GM12878 (cell line): Measurements from ENCODE around the gene GUCA2B. TPM values are rescaled to one million over a fixed set of nuclear protein-coding genes. Genes with fewer than 3 reads are reported as not detected.

Source experiments
- ATAC-seq: fragments of 200-7000 bp; cut with Tn5 transposase; 3 replicates; pipeline ENCODE4 v1.9.1; 2020; ENCODE audit warnings: mild to moderate bottlenecking, moderate library complexity
- BruUV-seq: library from RNA; stranded (reverse); fragments of 400-500 nt; replicated peaks from 2 replicates; lab custom pipeline; 2021; lab: Mats Ljungman, UMichigan
- CTCF ChIA-PET: fragments of 300-600 bp; sonication (Branson Sonifier 250); formaldehyde crosslinking; extraction: SDS; loops from one replicate; lab custom pipeline; 2021; ENCODE audit warnings: inconsistent platforms; lab: Yijun Ruan, JAX
- POLR2A ChIA-PET: fragments of 350-600 bp; formaldehyde crosslinking; extraction: SDS; loops from one replicate; lab custom pipeline; 2021; ENCODE audit warnings: inconsistent platforms; lab: Charles Lee
- RAD21 ChIA-PET: fragments of 300-600 bp; sonication (Branson Sonifier 250); formaldehyde crosslinking; loops from one replicate; lab custom pipeline; 2023; ENCODE audit warnings: antibody characterized with exemption; ENCODE audit not compliant: unreplicated experiment; lab: Charles Lee
- SMC1A ChIA-PET: fragments of 300-600 bp; sonication (Branson Sonifier 250); formaldehyde crosslinking; loops from one replicate; lab custom pipeline; 2023; ENCODE audit not compliant: unreplicated experiment, uncharacterized antibody; lab: Charles Lee
- DNase-seq: peaks from one replicate; pipeline ENCODE4 v3.0.0-alpha.2; 2011; ENCODE audit warnings: low read depth, low spot score
- FAIRE-seq: peaks from 3 replicates; lab custom pipeline; 2011; peaks lifted over from hg19 to GRCh38; lab: Jason Lieb, UNC
- H2AFZ ChIP-seq: 2 replicates; pipeline ENCODE4 v1.6.0; 2011; ENCODE audit warnings: low read depth, low read length, control low read depth; ENCODE audit not compliant: control insufficient read depth
- H3K27ac ChIP-seq: 2 replicates; pipeline ENCODE4 v1.5.1; 2011; ENCODE audit warnings: control low read depth; ENCODE audit not compliant: control insufficient read depth, insufficient read depth
- H3K27me3 ChIP-seq, 2 experiments: replicated peaks in 1 of 2; 2 replicates each; pipeline versions ENCODE4 v1.6.0 to v1.6.1; 2011; ENCODE audit warnings: low read length in 1 of 2; ENCODE audit not compliant: control insufficient read depth in 2 of 2, insufficient read depth in 2 of 2
- H3K36me3 ChIP-seq, 2 experiments: 2 replicates each; pipeline ENCODE4 v1.5.1; 2011; ENCODE audit warnings: low read length in 1 of 2; ENCODE audit not compliant: control insufficient read depth in 2 of 2, insufficient read depth in 2 of 2
- H3K4me1 ChIP-seq: 2 replicates; pipeline ENCODE4 v1.6.1; 2011; ENCODE audit warnings: mild to moderate bottlenecking, low read length, moderate library complexity, mixed read lengths; ENCODE audit not compliant: control insufficient read depth, insufficient read depth
- H3K4me2 ChIP-seq: 2 replicates; pipeline ENCODE4 v1.6.0; 2011; ENCODE audit warnings: control low read depth; ENCODE audit not compliant: control insufficient read depth, insufficient read depth
- H3K4me3 ChIP-seq: fragments of 200-600 bp; sonication (generic); 2 replicates; pipeline ENCODE4 v1.5.1; 2016
- H3K79me2 ChIP-seq: 2 replicates; pipeline ENCODE4 v1.6.0; 2011; ENCODE audit warnings: low read length; ENCODE audit not compliant: control insufficient read depth, insufficient read depth
- H3K9ac ChIP-seq: 2 replicates; pipeline ENCODE4 v1.8.0; 2011; ENCODE audit warnings: low read length, control low read depth, mixed read lengths; ENCODE audit not compliant: control insufficient read depth, insufficient read depth
- H3K9me3 ChIP-seq: replicated peaks from 3 replicates; pipeline ENCODE4 v1.5.1; 2011; ENCODE audit warnings: mild to moderate bottlenecking, low read length; ENCODE audit not compliant: control insufficient read depth, insufficient read depth
- H4K20me1 ChIP-seq: 2 replicates; pipeline ENCODE4 v1.6.0; 2011; ENCODE audit not compliant: control insufficient read depth, insufficient read depth
- ATF7 ChIP-seq: fragments of 450-650 bp; IDR thresholded peaks from 2 replicates; pipeline ENCODE4 v1.6.1; 2016; ENCODE audit warnings: low read depth, mild to moderate bottlenecking
- CEBPB ChIP-seq, 2 experiments: fragments of 150-350 bp in 1 of 2; IDR thresholded peaks; 2 replicates each; pipeline ENCODE4 v1.6.1; 2012 to 2014; ENCODE audit warnings: low read depth in 2 of 2, low read length in 2 of 2, borderline replicate concordance in 1 of 2, inconsistent platforms in 1 of 2
- CHD1 ChIP-seq: IDR thresholded peaks from 2 replicates; pipeline ENCODE4 v1.6.1; 2012; ENCODE audit warnings: low read depth, low read length, improper control_type of control experiment
- CHD4 ChIP-seq: fragments of 200-600 bp; sonication (generic); IDR thresholded peaks from 2 replicates; pipeline ENCODE4 v1.6.1; 2016; ENCODE audit warnings: mild to moderate bottlenecking
- KDM1A ChIP-seq: fragments of 200-600 bp; sonication (generic); IDR thresholded peaks from 2 replicates; pipeline ENCODE4 v1.6.1; 2016; ENCODE audit warnings: borderline replicate concordance
- KLF5 ChIP-seq: fragments of 450-650 bp; IDR thresholded peaks from 2 replicates; pipeline ENCODE4 v1.6.1; 2014; ENCODE audit warnings: mild to moderate bottlenecking; ENCODE audit not compliant: partially characterized antibody
- MEF2A ChIP-seq: IDR thresholded peaks from 2 replicates; pipeline ENCODE4 v1.6.1; 2011; ENCODE audit warnings: low read depth, mild to moderate bottlenecking, low read length, moderate library complexity; ENCODE audit not compliant: insufficient read depth
- NFYA ChIP-seq: IDR thresholded peaks from 2 replicates; pipeline ENCODE4 v1.6.1; 2011; ENCODE audit warnings: low read depth, mild to moderate bottlenecking, low read length, improper control_type of control experiment, borderline replicate concordance
- NR2F1 ChIP-seq: fragments of 450-650 bp; conservative IDR thresholded peaks from 2 replicates; pipeline ENCODE4 v1.6.1; 2017; ENCODE audit warnings: mild to moderate bottlenecking
- POLR2A ChIP-seq: IDR thresholded peaks from 2 replicates; pipeline ENCODE4 v1.6.1; 2011; ENCODE audit warnings: low read depth, mild to moderate bottlenecking, low read length
- RB1 ChIP-seq: fragments of 450-650 bp; formaldehyde crosslinking; IDR thresholded peaks from 2 replicates; pipeline ENCODE4 v1.6.1; 2017; ENCODE audit warnings: mild to moderate bottlenecking, borderline replicate concordance
- RFX5 ChIP-seq: IDR thresholded peaks from 2 replicates; pipeline ENCODE4 v1.6.1; 2011; ENCODE audit warnings: low read depth, low read length, improper control_type of control experiment
- RUNX3 ChIP-seq: IDR thresholded peaks from 2 replicates; pipeline ENCODE4 v1.6.1; 2012; ENCODE audit warnings: low read length, inconsistent platforms
- SREBF2 ChIP-seq: IDR thresholded peaks from 2 replicates; pipeline ENCODE4 v1.6.1; 2012; ENCODE audit warnings: mild to moderate bottlenecking, low read length
- ZNF622 ChIP-seq: fragments of 450-650 bp; IDR thresholded peaks from 2 replicates; pipeline ENCODE4 v1.6.1; 2017; ENCODE audit warnings: mild to moderate bottlenecking, inconsistent platforms
- ZSCAN29 ChIP-seq: fragments of 450-650 bp; IDR thresholded peaks from 2 replicates; pipeline ENCODE4 v1.6.1; 2017; ENCODE audit warnings: mild to moderate bottlenecking, moderate library complexity
- WGBS: methylation state at CpG from one replicate; pipeline ENCODE4 v1.1.6; 2016; ENCODE audit warnings: low lambda C conversion rate; ENCODE audit not compliant: insufficient replicate concordance, insufficient coverage; ENCODE audit errors: missing lambda C conversion rate; 5-methylcytosine and 5-hydroxymethylcytosine counted together
- in situ Hi-C: fragments of 300-500 bp; cut with MboI; formaldehyde crosslinking; loops from 9 replicates; pipeline ENCODE4 v1.14.3; 2018; ENCODE audit warnings: mixed read lengths
- intact Hi-C: fragments of 100-400 bp; cut with micrococcal nuclease; formaldehyde crosslinking; loops from one replicate; pipeline ENCODE4 v1.14.2; 2022; ENCODE audit not compliant: unreplicated experiment
- polyA plus RNA-seq, 11 experiments: library from polyadenylated mRNA; depleted of rRNA in 4 of 11; unstranded in 6 of 11; stranded (reverse) in 5 of 11; fragments of >200 nt; fragmentation: Nextera tagmentation in 4 of 11; fragmentation: Illumina TruSeq in 1 of 11; extraction: Ambion mirVana in 4 of 11; extraction: Trizol in 1 of 11; gene quantifications; 1 replicate in 1 of 11; 2 replicates in 10 of 11; pipeline versions ENCODE4 v1.2.1 to v1.2.3, GENCODE V29; 2011 to 2016; ENCODE audit warnings: inconsistent platforms in 2 of 11, missing spikeins in 2 of 11, low read depth in 1 of 11
- total RNA-seq, 4 experiments: library from RNA; depleted of rRNA in 3 of 4; stranded (reverse); fragments of >200 nt in 3 of 4; fragmentation: Illumina TruSeq in 1 of 4; extraction: Trizol in 1 of 4; gene quantifications; 2 replicates each; pipeline versions ENCODE4 v1.2.1 to v1.2.3, GENCODE V29; 2013 to 2021
- TF ChIP-seq, protein P1 (sequence below): IDR thresholded peaks from 2 replicates; pipeline ENCODE4 v1.6.1; 2012; ENCODE audit warnings: low read depth, low read length, improper control_type of control experiment
- TF ChIP-seq, protein P2 (sequence below): fragments of 450-650 bp; IDR thresholded peaks from 2 replicates; pipeline ENCODE4 v1.6.1; 2018; ENCODE audit warnings: mild to moderate bottlenecking, low read depth, moderate library complexity; ENCODE audit not compliant: partially characterized antibody

The GUCA2B gene
- total and polyA plus RNA-seq, 10 of the 15 experiments (the other 5 are each of a cell fraction or from before 2014, with no cell fraction given) = not detected

DNA sequence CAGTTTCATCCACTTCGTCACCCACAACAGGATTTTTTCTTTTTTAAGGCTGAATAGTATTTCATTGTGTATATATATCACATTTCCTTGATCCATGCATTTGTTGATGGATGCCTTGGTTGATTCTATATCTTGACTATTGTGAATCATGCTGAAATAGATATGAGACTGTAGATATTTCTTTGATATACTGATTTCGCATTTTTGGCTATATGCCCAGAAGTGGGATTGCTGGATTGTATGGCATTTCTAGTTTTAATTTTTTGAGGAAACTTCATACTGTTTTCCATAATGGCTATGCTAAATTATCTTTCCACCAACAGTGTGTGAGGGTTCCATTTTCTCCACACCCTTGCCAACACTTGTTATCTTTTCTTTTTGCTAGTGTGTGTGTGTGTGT is 5.0 kb downstream of the GUCA2B start:
- no peak for FAIRE-seq
- CTCF ChIA-PET = interaction anchor here (0.8 to 1.8 kb wide), 2 partner anchors 14 to 547 kb away, joined by 3 to 8 read pairs; no protein-coding TSS in a partner anchor
- in situ Hi-C loops = no loop called here

More for the DNA sequence above, 5.0 kb downstream of the GUCA2B start:
- no peak for DNase-seq
- RAD21 ChIA-PET = interaction anchor here (1.0 kb wide), 1 partner anchor 15 kb away, joined by 3 read pairs; no protein-coding TSS in a partner anchor
- peaks cover 4% of the 10 kb centered on the region; the same call in 1 of the 3 replicates for H3K9me3 ChIP-seq
- no peak overlapping the region for H2AFZ ChIP-seq
- 2% methylated on average over 2 of the region's 2 CpGs for WGBS
- H3K9ac ChIP-seq = no peak overlapping the region
- no peaks in the 10 kb centered on the region for H3K36me3 ChIP-seq
- H3K4me2 ChIP-seq = no peak overlapping the region
- no peaks in the 10 kb centered on the region for H3K27me3 ChIP-seq
- no peaks in the 10 kb centered on the region for H3K4me1 ChIP-seq
- H4K20me1 ChIP-seq = no peaks in the 10 kb centered on the region
- POLR2A ChIA-PET = no interaction called here
- no peaks in the 10 kb centered on the region for H3K79me2 ChIP-seq
- ATAC-seq = no peak
- intact Hi-C loops = no loop called here
- SMC1A ChIA-PET = interaction anchor here (0.7 kb wide), 1 partner anchor 176 kb away, joined by 3 read pairs; no protein-coding TSS in a partner anchor
- BruUV-seq = no TSS peak
- TF ChIP-seq, protein P1, sequence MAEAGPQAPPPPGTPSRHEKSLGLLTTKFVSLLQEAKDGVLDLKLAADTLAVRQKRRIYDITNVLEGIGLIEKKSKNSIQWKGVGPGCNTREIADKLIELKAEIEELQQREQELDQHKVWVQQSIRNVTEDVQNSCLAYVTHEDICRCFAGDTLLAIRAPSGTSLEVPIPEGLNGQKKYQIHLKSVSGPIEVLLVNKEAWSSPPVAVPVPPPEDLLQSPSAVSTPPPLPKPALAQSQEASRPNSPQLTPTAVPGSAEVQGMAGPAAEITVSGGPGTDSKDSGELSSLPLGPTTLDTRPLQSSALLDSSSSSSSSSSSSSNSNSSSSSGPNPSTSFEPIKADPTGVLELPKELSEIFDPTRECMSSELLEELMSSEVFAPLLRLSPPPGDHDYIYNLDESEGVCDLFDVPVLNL = no peak
- TF ChIP-seq NR2F1 (no peak), POLR2A (no peak), CHD4 (no peak), ZSCAN29 (no peak), MEF2A (no peak), CHD1 (no peak), RFX5 (no peak), RUNX3 (no peak), ATF7 (no peak), SREBF2 (no peak), ZNF622 (no peak), RB1 (no peak), CEBPB (IDR thresholded peaks at IDR 0.05; ENCODE audit: borderline replicate concordance in 1 of 2, low read depth in 2 of 2, low read length in 2 of 2) (no peak), KLF5 (no peak), NFYA (no peak), KDM1A (no peak)
- TF ChIP-seq, protein P2, sequence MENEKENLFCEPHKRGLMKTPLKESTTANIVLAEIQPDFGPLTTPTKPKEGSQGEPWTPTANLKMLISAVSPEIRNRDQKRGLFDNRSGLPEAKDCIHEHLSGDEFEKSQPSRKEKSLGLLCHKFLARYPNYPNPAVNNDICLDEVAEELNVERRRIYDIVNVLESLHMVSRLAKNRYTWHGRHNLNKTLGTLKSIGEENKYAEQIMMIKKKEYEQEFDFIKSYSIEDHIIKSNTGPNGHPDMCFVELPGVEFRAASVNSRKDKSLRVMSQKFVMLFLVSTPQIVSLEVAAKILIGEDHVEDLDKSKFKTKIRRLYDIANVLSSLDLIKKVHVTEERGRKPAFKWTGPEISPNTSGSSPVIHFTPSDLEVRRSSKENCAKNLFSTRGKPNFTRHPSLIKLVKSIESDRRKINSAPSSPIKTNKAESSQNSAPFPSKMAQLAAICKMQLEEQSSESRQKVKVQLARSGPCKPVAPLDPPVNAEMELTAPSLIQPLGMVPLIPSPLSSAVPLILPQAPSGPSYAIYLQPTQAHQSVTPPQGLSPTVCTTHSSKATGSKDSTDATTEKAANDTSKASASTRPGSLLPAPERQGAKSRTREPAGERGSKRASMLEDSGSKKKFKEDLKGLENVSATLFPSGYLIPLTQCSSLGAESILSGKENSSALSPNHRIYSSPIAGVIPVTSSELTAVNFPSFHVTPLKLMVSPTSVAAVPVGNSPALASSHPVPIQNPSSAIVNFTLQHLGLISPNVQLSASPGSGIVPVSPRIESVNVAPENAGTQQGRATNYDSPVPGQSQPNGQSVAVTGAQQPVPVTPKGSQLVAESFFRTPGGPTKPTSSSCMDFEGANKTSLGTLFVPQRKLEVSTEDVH = no peak
- no peak overlapping the region for H3K27ac ChIP-seq
- H3K4me3 ChIP-seq = no peak overlapping the region
